MM.1S (cell line): ENCODE measurements around the gene SENP6.

ENCODE experiments used
- CTCF ChIP-seq: fragments of 300-600 bp; sonication (generic); IDR thresholded peaks from 2 replicates; pipeline ENCODE4 v1.5.1; 2016; ENCODE audit warnings: antibody characterized with exemption, low read length, mixed read lengths
- EZH2phosphoT487 ChIP-seq: fragments of 300-600 bp; sonication (generic); IDR thresholded peaks from 2 replicates; pipeline ENCODE4 v1.6.1; 2018; ENCODE audit warnings: antibody characterized with exemption, low read length

GRCh38 chr6:75626561-75626960, 24.9 kb downstream of the SENP6 start:
- TF ChIP-seq CTCF (no peak), EZH2phosphoT487 (no peak)
